ENCODE results near the gene LCN1.

LCN1 gene

GRCh38 chr9:135488527-135488926 lies 32.7 kb upstream of the LCN1 start:
- no peak for DNase-seq (ENCODE audit: low read depth, low spot score)

GRCh38 chr9:135489188-135489906 lies 31.9 kb upstream of the LCN1 start:
- no peak for DNase-seq (ENCODE audit: low read depth, low spot score)

GRCh38 chr9:135490166-135490870 lies 30.9 kb upstream of the LCN1 start:
- DNase-seq (ENCODE audit: low read depth, low spot score): no peak

- DNase-seq (ENCODE audit: low read depth, low spot score): no peak
These were observed 30.2 kb upstream of the LCN1 start for GRCh38 chr9:135490980-135491464.

GRCh38 chr9:135491764-135492163 lies 29.5 kb upstream of the LCN1 start:
- DNase-seq (ENCODE audit: low read depth, low spot score): no peak

- DNase-seq (ENCODE audit: low read depth, low spot score): no peak
These were observed 28.2 kb upstream of the LCN1 start for GRCh38 chr9:135492886-135493669.

GRCh38 chr9:135494791-135495559 lies 26.3 kb upstream of the LCN1 start:
- no peak for DNase-seq (ENCODE audit: low read depth, low spot score)

- DNase-seq (ENCODE audit: low read depth, low spot score): no peak
These were observed 22.7 kb upstream of the LCN1 start for GRCh38 chr9:135498381-135499126.

- peak; percentile 95 for DNase-seq (ENCODE audit: low read depth, low spot score)
These were observed 21.7 kb upstream of the LCN1 start for GRCh38 chr9:135499326-135500070.

- DNase-seq (ENCODE audit: low read depth, low spot score): no peak
These were observed 21.1 kb upstream of the LCN1 start for GRCh38 chr9:135500071-135500524.

GRCh38 chr9:135500525-135501260 lies 20.5 kb upstream of the LCN1 start, which contains the start of gene MRPS2:
MRPS2 (plus strand) TSS chr9:135500682; CDS start chr9:135500711, 29 bp downstream.
- peak; percentile 96 for DNase-seq (ENCODE audit: low read depth, low spot score)

- no peak for DNase-seq (ENCODE audit: low read depth, low spot score)
These were observed 19.7 kb upstream of the LCN1 start for GRCh38 chr9:135501261-135502167.

- DNase-seq (ENCODE audit: low read depth, low spot score): no peak
These were observed 18.9 kb upstream of the LCN1 start for GRCh38 chr9:135502168-135502872.

- no peak for DNase-seq (ENCODE audit: low read depth, low spot score)
These were observed 18.3 kb upstream of the LCN1 start for GRCh38 chr9:135502873-135503321.

GRCh38 chr9:135503371-135504261 lies 17.6 kb upstream of the LCN1 start:
- DNase-seq (ENCODE audit: low read depth, low spot score): no peak

Data from astrocyte of the hippocampus (primary cell).